ENCODE measurements around the gene FGFRL1. TPM values are rescaled to one million over a fixed set of nuclear protein-coding genes. Genes with fewer than 3 reads are reported as not detected.
"Not testable (repeated sequence)": the region's sequence is repeated elsewhere in the genome, so short reads cannot be mapped to it uniquely, and the experiment has no call there.

FGFRL1 gene
- total and polyA plus RNA-seq, 2 donors: 1.7 to 6.2 TPM

DNA sequence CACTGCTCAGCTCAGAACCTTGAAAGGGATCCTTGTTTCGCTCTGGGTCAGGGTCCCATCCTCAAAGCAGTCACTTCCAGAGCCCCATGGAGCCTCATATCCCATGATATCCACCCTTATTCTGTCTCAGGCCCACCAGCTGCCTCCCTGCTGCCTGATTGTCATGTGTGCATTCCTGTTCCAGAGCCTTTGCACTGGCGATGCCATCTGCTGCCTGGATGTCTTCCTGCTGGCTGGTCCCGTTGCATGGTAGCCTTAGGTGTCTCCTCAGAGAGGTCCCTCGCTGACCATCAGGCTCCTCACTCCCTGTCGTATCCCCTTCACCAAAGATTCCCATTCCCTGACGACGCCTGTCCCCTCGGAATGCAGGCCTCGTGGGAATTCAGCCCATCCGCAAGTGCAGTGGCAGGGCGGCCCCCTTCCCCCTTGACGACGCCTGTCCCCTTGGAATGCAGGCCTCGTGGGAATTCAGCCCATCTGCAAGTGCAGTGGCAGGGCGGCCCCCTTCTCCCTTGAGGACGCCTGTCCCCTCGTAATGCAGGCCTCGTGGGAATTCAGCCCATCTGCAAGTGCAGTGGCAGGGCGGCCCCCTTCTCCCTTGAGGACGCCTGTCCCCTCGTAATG lies 12.1 kb upstream of the FGFRL1 start:
- not testable (repeated sequence) for H3K36me3 ChIP-seq (ENCODE audit: control insufficient read depth in 2 of 2, insufficient read depth in 2 of 2, low read length in 1 of 2); H3K9me3 ChIP-seq (ENCODE audit: control insufficient read depth in 2 of 2, insufficient read depth in 1 of 2, low read length in 1 of 2); H3K27ac ChIP-seq (ENCODE audit: low read depth in 1 of 2, low read length in 1 of 2); H3K4me1 ChIP-seq (ENCODE audit: control insufficient read depth in 2 of 2, insufficient read depth in 2 of 2, low read length in 2 of 2); DNase-seq (ENCODE audit: low read depth in 6 of 9, low spot score in 9 of 9); H3K4me3 ChIP-seq (ENCODE audit: low read length in 2 of 2)
- peaks cover 70 to 90% of the 10 kb centered on the region in 2 donors for H3K27me3 ChIP-seq (ENCODE audit: control insufficient read depth in 2 of 2, insufficient read depth in 1 of 2, low read length in 1 of 2)
- WGBS: 65% methylated on average over 16 of the region's 21 CpGs

DNA sequence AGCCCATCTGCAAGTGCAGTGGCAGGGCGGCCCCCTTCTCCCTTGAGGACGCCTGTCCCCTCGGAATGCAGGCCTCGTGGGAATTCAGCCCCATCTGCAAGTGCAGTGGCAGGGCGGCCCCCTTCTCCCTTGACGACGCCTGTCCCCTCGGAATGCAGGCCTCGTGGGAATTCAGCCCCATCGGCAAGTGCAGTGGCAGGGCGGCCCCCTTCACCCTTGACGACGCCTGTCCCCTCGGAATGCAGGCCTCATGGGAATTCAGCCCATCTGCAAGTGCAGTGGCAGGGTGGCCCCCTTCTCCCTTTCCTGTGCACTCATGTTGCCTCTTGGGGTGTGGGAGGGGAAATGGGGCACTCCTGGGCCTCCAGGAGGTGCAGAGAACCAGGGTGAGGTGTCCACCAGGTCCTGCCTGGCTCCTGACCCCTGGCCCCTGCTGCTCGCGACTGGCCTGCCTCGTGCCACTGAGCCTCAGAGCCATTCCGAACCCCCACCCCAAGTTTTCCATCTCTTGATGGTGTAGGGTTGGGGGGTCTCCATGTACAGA lies 11.5 kb upstream of the FGFRL1 start:
- Histone ChIP-seq H3K27me3 (ENCODE audit: control insufficient read depth in 2 of 2, insufficient read depth in 1 of 2, low read length in 1 of 2) (peaks cover 76 to 96% of the 10 kb centered on the region in 2 donors), H3K4me1 (ENCODE audit: control insufficient read depth in 2 of 2, insufficient read depth in 2 of 2, low read length in 2 of 2) (peaks cover 0 to 2% of the 10 kb centered on the region in 2 donors), H3K4me3 (ENCODE audit: low read length in 2 of 2) (no peak overlapping the region), H3K9me3 (ENCODE audit: control insufficient read depth in 2 of 2, insufficient read depth in 1 of 2, low read length in 1 of 2) (no peaks in the 10 kb centered on the region), H3K27ac (ENCODE audit: low read depth in 1 of 2, low read length in 1 of 2) (no peak overlapping the region), H3K36me3 (ENCODE audit: control insufficient read depth in 2 of 2, insufficient read depth in 2 of 2, low read length in 1 of 2) (no peaks in the 10 kb centered on the region)
- 76% methylated on average over 18 of the region's 18 CpGs for WGBS
- DNase-seq (ENCODE audit: low read depth in 6 of 9, low spot score in 9 of 9): no peak

DNA sequence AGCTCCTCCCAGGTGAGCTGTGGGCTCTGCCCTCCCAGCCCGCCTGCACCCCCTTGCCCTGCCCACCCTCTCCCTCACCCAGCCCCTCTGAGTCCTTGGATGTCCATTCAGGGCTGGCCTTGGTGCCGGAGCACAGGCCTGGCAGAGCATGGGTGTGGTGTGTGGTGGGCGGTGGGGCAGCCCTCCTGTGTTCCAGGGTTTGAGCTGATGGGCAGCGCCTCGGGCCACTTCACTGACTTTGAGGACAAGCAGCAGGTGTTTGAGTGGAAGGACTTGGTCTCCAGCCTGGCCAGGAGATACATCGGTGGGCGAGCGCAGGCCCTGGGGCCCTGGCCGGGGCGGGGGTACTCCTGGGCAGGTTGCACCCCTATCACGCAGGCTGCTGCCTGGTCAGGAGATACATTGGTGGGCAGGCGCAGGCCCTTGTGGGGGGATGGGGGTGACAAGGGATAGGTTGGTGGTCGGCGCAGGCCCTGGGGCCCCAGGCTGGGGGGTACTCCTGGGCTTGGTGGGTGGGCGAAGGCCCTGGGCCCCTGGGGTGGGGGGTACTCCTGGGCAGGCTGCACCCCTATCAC lies 10.7 kb upstream of the FGFRL1 start:
- DNase-seq (ENCODE audit: low read depth in 6 of 9, low spot score in 9 of 9): no peak
- H3K4me1 ChIP-seq (ENCODE audit: control insufficient read depth in 2 of 2, insufficient read depth in 2 of 2, low read length in 2 of 2): peaks cover 0 to 2% of the 10 kb centered on the region in 2 donors
- 96% methylated on average over 15 of the region's 15 CpGs for WGBS
- H3K36me3 ChIP-seq (ENCODE audit: control insufficient read depth in 2 of 2, insufficient read depth in 2 of 2, low read length in 1 of 2): no peaks in the 10 kb centered on the region
- no peak overlapping the region for H3K27ac ChIP-seq (ENCODE audit: low read depth in 1 of 2, low read length in 1 of 2)
- H3K4me3 ChIP-seq (ENCODE audit: low read length in 2 of 2): no peak overlapping the region
- no peaks in the 10 kb centered on the region for H3K9me3 ChIP-seq (ENCODE audit: control insufficient read depth in 2 of 2, insufficient read depth in 1 of 2, low read length in 1 of 2)
- H3K27me3 ChIP-seq (ENCODE audit: control insufficient read depth in 2 of 2, insufficient read depth in 1 of 2, low read length in 1 of 2): peaks cover 81 to 97% of the 10 kb centered on the region in 2 donors

DNA sequence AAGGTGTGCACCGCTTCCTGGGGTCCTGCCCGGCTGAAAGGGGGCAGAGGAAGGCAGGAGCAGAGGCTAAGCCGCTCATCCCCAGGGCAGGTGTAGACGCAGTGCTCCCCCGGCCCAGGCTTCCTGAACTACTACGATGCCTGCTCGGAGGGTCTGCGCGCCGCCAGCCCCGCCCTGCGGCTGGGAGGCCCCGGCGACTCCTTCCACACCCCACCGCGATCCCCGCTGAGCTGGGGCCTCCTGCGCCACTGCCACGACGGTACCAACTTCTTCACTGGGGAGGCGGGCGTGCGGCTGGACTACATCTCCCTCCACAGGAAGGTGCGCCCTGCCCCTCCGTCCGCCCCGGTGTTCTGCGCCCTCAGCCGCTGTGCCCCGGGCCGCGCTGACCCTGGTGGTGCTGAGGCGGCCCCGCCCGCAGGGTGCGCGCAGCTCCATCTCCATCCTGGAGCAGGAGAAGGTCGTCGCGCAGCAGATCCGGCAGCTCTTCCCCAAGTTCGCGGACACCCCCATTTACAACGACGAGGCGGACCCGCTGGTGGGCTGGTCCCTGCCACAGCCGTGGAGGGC lies 9.8 kb upstream of the FGFRL1 start:
- Histone ChIP-seq H3K9me3 (ENCODE audit: control insufficient read depth in 2 of 2, insufficient read depth in 1 of 2, low read length in 1 of 2) (no peaks in the 10 kb centered on the region), H3K4me3 (ENCODE audit: low read length in 2 of 2) (no peak overlapping the region), H3K36me3 (ENCODE audit: control insufficient read depth in 2 of 2, insufficient read depth in 2 of 2, low read length in 1 of 2) (no peaks in the 10 kb centered on the region), H3K27me3 (ENCODE audit: control insufficient read depth in 2 of 2, insufficient read depth in 1 of 2, low read length in 1 of 2) (peaks cover 74 to 95% of the 10 kb centered on the region in 2 donors), H3K27ac (ENCODE audit: low read depth in 1 of 2, low read length in 1 of 2) (no peak overlapping the region), H3K4me1 (ENCODE audit: control insufficient read depth in 2 of 2, insufficient read depth in 2 of 2, low read length in 2 of 2) (peaks cover 0 to 2% of the 10 kb centered on the region in 2 donors)
- 29% methylated on average over 48 of the region's 48 CpGs for WGBS
- DNase-seq (ENCODE audit: low read depth in 6 of 9, low spot score in 9 of 9): no peak

DNA sequence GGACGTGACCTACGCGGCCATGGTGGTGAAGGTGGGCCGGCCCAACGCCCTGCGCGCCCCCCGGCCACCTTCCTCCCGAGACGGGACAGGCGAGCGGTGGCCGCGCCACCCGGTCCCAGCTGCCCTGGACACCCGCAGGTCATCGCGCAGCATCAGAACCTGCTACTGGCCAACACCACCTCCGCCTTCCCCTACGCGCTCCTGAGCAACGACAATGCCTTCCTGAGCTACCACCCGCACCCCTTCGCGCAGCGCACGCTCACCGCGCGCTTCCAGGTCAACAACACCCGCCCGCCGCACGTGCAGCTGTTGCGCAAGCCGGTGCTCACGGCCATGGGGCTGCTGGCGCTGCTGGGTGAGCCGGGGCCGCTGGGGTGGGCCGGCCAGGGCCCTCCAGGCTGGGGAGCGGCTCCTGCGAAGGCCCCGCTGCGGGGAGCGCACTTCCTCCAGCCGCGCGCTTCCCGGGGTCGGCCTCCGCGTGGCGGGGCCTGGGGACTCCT lies 9.2 kb upstream of the FGFRL1 start:
- WGBS: 7% methylated on average over 54 of the region's 54 CpGs
- peaks cover 0 to 2% of the 10 kb centered on the region in 2 donors for H3K4me1 ChIP-seq (ENCODE audit: control insufficient read depth in 2 of 2, insufficient read depth in 2 of 2, low read length in 2 of 2)
- no peak for DNase-seq (ENCODE audit: low read depth in 6 of 9, low spot score in 9 of 9)
- no peak overlapping the region for H3K27ac ChIP-seq (ENCODE audit: low read depth in 1 of 2, low read length in 1 of 2)
- peaks cover 71 to 95% of the 10 kb centered on the region in 2 donors for H3K27me3 ChIP-seq (ENCODE audit: control insufficient read depth in 2 of 2, insufficient read depth in 1 of 2, low read length in 1 of 2)
- peaks cover 0 to 2% of the 10 kb centered on the region in 2 donors for H3K9me3 ChIP-seq (ENCODE audit: control insufficient read depth in 2 of 2, insufficient read depth in 1 of 2, low read length in 1 of 2)
- H3K4me3 ChIP-seq (ENCODE audit: low read length in 2 of 2): no peak overlapping the region
- no peaks in the 10 kb centered on the region for H3K36me3 ChIP-seq (ENCODE audit: control insufficient read depth in 2 of 2, insufficient read depth in 2 of 2, low read length in 1 of 2)

DNA sequence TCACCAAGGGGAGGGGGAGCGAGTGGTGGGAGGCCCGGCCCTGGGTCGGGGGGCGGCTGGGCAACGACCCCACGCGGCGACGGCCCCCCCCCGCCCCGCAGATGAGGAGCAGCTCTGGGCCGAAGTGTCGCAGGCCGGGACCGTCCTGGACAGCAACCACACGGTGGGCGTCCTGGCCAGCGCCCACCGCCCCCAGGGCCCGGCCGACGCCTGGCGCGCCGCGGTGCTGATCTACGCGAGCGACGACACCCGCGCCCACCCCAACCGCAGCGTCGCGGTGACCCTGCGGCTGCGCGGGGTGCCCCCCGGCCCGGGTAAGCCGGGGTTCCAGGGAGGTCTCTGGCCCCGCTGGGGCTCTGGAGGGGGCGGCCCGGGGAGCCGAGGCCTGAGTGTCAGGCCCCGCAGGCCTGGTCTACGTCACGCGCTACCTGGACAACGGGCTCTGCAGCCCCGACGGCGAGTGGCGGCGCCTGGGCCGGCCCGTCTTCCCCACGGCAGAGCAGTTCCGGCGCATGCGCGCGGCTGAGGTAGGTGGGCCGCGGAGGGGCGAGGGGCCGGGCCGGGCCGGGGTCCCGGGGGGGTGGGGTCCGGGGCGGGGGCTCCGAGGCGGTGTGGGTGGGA lies 8.7 kb upstream of the FGFRL1 start:
- no peaks in the 10 kb centered on the region for H3K36me3 ChIP-seq (ENCODE audit: control insufficient read depth in 2 of 2, insufficient read depth in 2 of 2, low read length in 1 of 2)
- H3K9me3 ChIP-seq (ENCODE audit: control insufficient read depth in 2 of 2, insufficient read depth in 1 of 2, low read length in 1 of 2): peaks cover 0 to 2% of the 10 kb centered on the region in 2 donors
- H3K4me3 ChIP-seq (ENCODE audit: low read length in 2 of 2): no peak overlapping the region
- H3K27me3 ChIP-seq (ENCODE audit: control insufficient read depth in 2 of 2, insufficient read depth in 1 of 2, low read length in 1 of 2): peaks cover 67 to 95% of the 10 kb centered on the region in 2 donors
- H3K27ac ChIP-seq (ENCODE audit: low read depth in 1 of 2, low read length in 1 of 2): no peak overlapping the region
- DNase-seq (ENCODE audit: low read depth in 6 of 9, low spot score in 9 of 9): no peak
- 5% methylated on average over 75 of the region's 75 CpGs for WGBS
- peaks cover 0 to 2% of the 10 kb centered on the region in 2 donors for H3K4me1 ChIP-seq (ENCODE audit: control insufficient read depth in 2 of 2, insufficient read depth in 2 of 2, low read length in 2 of 2)

DNA sequence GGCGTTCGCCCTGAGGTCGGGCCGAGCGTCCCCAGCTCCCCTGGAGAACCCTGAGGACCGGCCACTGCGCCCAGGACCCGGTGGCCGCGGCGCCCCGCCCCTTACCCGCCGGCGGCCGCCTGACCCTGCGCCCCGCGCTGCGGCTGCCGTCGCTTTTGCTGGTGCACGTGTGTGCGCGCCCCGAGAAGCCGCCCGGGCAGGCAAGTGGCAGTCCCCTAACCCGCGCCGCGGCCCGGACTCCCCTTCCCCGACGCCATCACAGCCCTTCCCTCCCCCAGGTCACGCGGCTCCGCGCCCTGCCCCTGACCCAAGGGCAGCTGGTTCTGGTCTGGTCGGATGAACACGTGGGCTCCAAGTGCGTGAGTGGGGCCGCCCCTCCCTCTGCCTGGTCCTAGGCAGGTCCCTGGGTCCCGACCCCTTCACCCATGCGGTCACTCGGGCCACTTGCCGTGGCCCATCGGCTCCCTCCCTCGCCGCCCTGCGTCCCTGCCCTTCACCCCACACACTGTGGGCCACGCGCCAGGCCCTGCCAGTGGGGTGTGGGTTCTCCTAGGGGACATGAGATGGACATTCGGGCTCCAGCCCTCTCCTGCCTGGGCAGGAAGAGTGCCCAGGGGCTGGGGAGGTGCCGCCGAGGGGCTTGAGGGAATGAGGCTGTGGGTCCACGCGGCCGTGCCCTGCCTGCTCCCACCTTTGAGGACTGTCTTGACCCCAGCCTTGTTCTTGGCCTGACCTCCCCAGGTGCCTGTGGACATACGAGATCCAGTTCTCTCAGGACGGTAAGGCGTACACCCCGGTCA lies 8.0 kb upstream of the FGFRL1 start:
- Histone ChIP-seq H3K4me1 (ENCODE audit: control insufficient read depth in 2 of 2, insufficient read depth in 2 of 2, low read length in 2 of 2) (peaks cover 2 to 3% of the 10 kb centered on the region in 2 donors), H3K36me3 (ENCODE audit: control insufficient read depth in 2 of 2, insufficient read depth in 2 of 2, low read length in 1 of 2) (no peaks in the 10 kb centered on the region), H3K4me3 (ENCODE audit: low read length in 2 of 2) (no peak overlapping the region), H3K27me3 (ENCODE audit: control insufficient read depth in 2 of 2, insufficient read depth in 1 of 2, low read length in 1 of 2) (peaks cover 66 to 95% of the 10 kb centered on the region in 2 donors), H3K9me3 (ENCODE audit: control insufficient read depth in 2 of 2, insufficient read depth in 1 of 2, low read length in 1 of 2) (peaks cover 0 to 2% of the 10 kb centered on the region in 2 donors), H3K27ac (ENCODE audit: low read depth in 1 of 2, low read length in 1 of 2) (no peak overlapping the region)
- 38% methylated on average over 63 of the region's 63 CpGs for WGBS
- no peak for DNase-seq (ENCODE audit: low read depth in 6 of 9, low spot score in 9 of 9)

DNA sequence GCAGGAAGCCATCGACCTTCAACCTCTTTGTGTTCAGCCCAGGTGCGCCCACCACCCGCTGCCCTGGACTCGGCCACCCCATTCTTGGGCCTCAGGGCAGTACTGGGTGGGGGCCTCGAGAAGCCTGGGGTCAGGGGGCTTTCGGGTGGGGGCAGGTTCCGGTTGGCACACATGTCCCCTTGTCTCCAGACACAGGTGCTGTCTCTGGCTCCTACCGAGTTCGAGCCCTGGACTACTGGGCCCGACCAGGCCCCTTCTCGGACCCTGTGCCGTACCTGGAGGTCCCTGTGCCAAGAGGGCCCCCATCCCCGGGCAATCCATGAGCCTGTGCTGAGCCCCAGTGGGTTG lies 7.4 kb upstream of the FGFRL1 start:
- H3K4me1 ChIP-seq (ENCODE audit: control insufficient read depth in 2 of 2, insufficient read depth in 2 of 2, low read length in 2 of 2): peaks cover 7 to 9% of the 10 kb centered on the region in 2 donors
- H3K4me3 ChIP-seq (ENCODE audit: low read length in 2 of 2): no peak overlapping the region
- DNase-seq (ENCODE audit: low read depth in 6 of 9, low spot score in 9 of 9): no peak
- H3K27me3 ChIP-seq (ENCODE audit: control insufficient read depth in 2 of 2, insufficient read depth in 1 of 2, low read length in 1 of 2): peaks cover 70 to 95% of the 10 kb centered on the region in 2 donors
- H3K9me3 ChIP-seq (ENCODE audit: control insufficient read depth in 2 of 2, insufficient read depth in 1 of 2, low read length in 1 of 2): peaks cover 0 to 2% of the 10 kb centered on the region in 2 donors
- H3K27ac ChIP-seq (ENCODE audit: low read depth in 1 of 2, low read length in 1 of 2): no peak overlapping the region
- WGBS: 96% methylated on average over 13 of the region's 13 CpGs
- no peaks in the 10 kb centered on the region for H3K36me3 ChIP-seq (ENCODE audit: control insufficient read depth in 2 of 2, insufficient read depth in 2 of 2, low read length in 1 of 2)
